Left ventricle myocardium superior (tissue), 1 donor: ENCODE results near the gene CD226. TPM values are rescaled to one million over a fixed set of nuclear protein-coding genes. Genes with fewer than 3 reads are reported as not detected.
"Not testable (repeated sequence)": the region's sequence is repeated elsewhere in the genome, so short reads cannot be mapped to it uniquely, and the experiment has no call there.

Experiments used
- ATAC-seq: fragments of 200-7000 bp; cut with Tn5 transposase; one replicate; pipeline ENCODE4 v1.9.1; 2020; ENCODE audit warnings: mild to moderate bottlenecking, moderate library complexity
- DNase-seq: peaks from one replicate; pipeline ENCODE4 v3.0.0-alpha.2; 2020
- intact Hi-C: fragments of 100-400 bp; cut with micrococcal nuclease; formaldehyde crosslinking; loops from one replicate; pipeline ENCODE4 v1.11.0; 2022
- total RNA-seq: library from RNA; stranded (reverse); fragmentation: NEBNext Ultra II Directional; extraction: Animal tissue kit (Norgen Biotek cat#: 25700); gene quantifications from one replicate; pipeline ENCODE4 v1.2.1, GENCODE V29; 2021
- donor health status: DM: no; HTN: yes; CAD: no; lungs with severe emphysema.

CD226 gene
- total RNA-seq, 1 donor from 2014 or later: 0.92 TPM

GRCh38 chr18:69882965-69883668 lies 64.6 kb downstream of the CD226 start:
- intact Hi-C loops: no loop called here
- DNase-seq (no peak), ATAC-seq (no peak)

GRCh38 chr18:69880083-69880482 lies 67.6 kb downstream of the CD226 start:
- ATAC-seq: no peak
- DNase-seq: no peak
- intact Hi-C loops: no loop called here

GRCh38 chr18:69879051-69879450 lies 68.6 kb downstream of the CD226 start:
- DNase-seq, ATAC-seq, intact Hi-C loops: not testable (repeated sequence)

- ATAC-seq (no peak), DNase-seq (no peak)
- intact Hi-C loops: no loop called here
Measured at GRCh38 chr18:69878213-69878933, 69.3 kb downstream of the CD226 start.

DNA sequence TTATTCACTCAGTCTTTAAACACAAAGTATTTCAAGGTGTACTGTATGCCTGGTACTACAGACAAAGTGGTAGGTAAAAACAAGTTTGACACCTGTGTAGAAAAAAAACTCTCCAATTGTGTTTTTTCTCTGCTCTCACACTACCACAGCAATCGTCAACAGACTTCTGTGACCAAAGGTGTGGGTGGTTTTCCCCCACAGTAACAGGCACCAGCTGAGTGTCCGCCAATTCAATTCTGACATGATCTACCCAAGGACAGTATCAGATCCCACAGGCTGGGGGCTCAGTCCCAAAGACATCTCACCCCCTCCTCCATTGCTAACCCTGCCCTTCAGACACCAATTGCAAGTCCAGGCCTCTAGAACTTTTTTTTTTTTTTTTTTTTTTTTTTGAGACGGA lies 71.2 kb downstream of the CD226 start:
- intact Hi-C loops: no loop called here
- no peak for ATAC-seq

DNA sequence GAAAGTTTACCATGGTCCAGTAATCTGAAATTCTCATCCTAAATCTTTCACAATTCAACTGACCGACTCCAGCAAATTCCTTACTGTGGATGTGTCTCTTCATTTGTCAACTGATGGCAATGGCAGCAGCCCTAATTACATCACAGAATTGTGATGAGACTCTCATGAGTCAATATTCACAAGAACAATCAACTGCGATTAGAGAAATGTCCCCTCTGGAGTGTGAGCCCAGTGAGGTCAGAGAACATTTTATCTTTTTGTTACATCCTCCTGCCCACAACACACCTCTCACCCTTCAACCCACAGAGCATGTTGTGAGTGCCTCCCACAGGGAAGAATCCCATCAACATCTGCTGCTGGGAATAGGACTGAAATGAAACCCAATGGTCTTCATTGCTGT lies 73.6 kb downstream of the CD226 start:
- DNase-seq: no peak
- no peak for ATAC-seq
- intact Hi-C loops: no loop called here

More for the DNA sequence above, 71.2 kb downstream of the CD226 start:
- no peak for DNase-seq

DNA sequence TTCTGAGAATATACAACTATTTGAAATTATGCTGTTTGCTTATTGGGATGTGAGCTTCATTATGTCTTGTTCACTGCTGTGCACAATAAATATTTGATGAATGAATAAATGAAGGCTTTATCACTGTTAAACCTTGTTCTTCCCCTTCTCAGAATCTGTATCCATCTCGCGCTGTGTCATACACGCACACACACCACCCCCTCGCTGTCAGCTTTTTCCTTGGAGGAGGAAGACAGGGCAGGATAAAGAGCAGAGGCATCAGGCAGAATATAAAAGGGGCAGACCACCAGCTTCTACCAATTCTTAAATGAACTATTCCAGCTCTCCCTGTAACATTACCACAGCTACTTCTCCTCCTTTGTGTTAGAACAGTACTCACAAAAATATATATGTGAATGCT lies 75.0 kb downstream of the CD226 start:
- no peak for DNase-seq
- intact Hi-C loops: no loop called here
- no peak for ATAC-seq

GRCh38 chr18:69871363-69871762 lies 76.3 kb downstream of the CD226 start:
- ATAC-seq (peak; percentile 50), DNase-seq (no peak)
- intact Hi-C loops: no loop called here

- intact Hi-C loops: no loop called here
- DNase-seq: no peak
Measured at GRCh38 chr18:69870736-69871135, 76.9 kb downstream of the CD226 start.

DNA sequence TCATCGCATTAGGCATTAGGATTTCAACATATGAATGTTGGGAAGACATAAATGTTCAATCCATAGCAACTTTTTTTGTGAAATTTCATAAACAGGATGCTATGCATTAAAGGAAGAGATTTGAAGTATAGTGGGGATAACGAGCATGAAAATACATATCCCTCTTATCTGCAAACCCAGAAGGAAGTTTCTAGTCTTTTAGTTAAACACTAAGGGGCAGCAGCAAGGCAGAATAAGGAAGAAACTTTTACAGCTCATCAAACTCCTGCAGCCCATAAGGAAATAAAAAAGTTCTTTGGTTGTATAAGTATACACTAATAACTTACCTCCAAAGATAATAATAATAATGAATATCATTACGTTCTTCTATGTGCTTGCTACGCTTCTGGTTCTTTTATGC lies 81.5 kb downstream of the CD226 start:
- ATAC-seq (no peak), DNase-seq (no peak)
- intact Hi-C loops: no loop called here

More at GRCh38 chr18:69870736-69871135, 76.9 kb downstream of the CD226 start:
- ATAC-seq: no peak

DNA sequence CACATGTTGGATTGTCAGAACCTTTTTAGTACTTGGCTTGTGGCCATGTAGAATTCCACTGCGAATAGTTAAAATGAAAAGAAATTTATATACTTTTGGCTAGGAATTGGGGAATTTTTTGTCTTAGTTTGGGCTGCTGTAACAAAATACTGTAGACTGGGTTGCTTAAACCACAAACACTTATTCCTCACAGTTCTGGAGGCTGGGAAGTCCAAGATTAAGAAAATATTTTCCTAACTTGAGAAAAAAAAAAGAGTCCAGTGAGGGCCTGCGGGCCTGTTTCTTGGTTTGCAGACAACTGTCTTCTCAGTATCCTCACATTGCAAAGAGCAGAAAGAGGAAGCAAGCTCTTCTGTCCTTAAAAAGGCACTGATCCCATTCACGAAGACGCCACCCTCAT lies 81.9 kb downstream of the CD226 start:
- intact Hi-C loops: no loop called here
- no peak for ATAC-seq
- DNase-seq: no peak

DNA sequence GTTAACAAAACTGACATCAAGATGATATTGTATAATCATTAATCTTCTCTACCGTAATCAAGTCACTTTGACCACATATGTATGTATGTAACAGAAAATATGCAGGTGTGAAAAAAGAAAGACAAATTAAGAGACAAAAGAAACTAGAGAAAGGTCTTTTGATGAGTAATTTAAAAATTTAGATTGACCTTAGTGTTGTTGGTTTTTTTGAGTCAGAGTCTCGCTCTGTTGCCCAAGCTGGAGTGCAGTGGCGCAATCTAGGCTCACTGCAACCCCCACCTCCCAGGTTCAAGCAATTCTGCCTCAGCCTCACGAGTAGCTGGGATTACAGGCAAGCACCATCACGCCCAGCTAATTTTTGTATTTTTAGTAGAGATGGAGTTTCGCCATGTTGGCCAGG lies 82.9 kb downstream of the CD226 start:
- ATAC-seq, DNase-seq, intact Hi-C loops: not testable (repeated sequence)

DNA sequence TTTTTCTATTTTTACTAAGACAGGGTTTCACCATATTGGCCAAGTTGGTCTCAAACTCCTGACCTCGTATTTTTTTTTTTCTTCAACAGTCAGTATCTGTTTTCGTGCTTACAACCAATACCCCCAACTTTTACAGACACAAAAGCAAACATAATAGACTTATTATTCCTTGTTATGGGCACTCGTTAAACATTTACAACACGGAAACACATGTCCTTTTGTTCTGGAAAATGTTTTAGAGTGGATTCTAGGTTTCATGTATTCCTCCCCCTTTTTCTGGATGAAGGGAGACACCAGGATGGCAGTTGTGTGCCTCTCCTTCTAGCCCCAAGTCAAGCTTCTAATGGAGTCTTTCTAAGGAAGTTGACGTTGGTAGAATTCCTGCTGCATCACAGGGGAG lies 88.8 kb downstream of the CD226 start:
- ATAC-seq (no peak), DNase-seq (no peak)
- intact Hi-C loops: no loop called here

GRCh38 chr18:69854455-69854854 lies 93.2 kb downstream of the CD226 start:
- no peak for DNase-seq
- ATAC-seq: no peak
- intact Hi-C loops: no loop called here

DNA sequence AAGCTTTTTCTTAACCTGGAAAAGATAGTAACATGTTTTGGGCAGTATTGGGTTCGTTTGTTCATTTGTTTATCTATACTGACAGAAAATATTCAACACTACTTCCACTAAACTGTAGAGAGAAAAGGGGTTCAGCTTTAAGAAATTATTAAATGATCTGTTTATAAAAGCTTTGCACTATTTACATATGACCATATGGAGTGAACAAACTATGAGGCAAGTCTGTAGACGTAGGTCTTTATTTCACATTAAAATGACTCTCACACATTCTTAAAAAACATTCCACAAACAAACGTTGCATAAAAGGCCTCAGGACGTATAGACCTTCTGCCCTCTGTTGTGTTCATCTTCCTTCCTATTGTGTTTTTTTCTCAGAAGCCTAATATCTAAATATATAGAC lies 94.6 kb downstream of the CD226 start:
- ATAC-seq: no peak
- intact Hi-C loops: no loop called here
- no peak for DNase-seq

DNA sequence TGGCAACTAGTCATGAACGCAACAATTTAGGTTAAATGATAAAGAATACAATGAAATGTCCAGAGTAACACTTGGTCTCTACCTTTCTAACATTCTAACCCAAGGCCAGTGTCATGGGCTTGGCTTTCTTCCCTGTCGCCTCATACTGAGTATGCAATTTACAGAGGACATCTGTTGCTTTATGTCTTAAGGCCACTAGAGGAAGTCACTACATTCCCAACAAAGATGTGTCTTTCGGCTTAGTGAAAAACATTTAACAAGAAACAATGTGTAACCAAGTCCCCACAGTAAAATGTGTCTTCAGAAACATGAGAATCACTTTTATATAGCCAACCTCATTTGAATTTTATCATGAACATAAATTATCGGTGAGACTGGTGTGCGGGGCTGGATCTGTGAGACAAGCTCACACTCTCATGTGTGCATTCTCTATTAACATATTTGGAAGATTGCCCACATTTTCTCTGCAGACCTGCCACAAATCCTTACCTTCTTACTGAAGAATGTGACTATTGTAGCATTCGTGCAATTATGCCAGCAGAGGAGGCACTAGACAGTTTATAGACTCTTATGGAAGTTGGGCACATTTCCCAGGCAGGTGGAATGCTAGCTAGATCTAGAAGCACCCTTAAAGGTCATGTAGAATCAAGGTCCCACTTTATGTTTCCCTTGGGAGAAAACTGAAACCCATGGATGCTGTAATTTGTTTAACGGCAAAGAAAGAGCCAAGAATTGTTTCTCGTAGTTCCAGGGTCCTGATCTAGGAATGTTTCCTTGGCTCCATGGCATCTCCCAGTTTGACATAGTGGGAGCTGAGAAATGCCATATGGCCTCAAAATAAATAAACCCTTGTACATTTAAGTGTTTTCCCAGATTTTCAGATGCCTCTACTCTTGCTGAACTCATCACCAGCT lies 101.8 kb downstream of the CD226 start:
- peak; percentile 64 for ATAC-seq
- intact Hi-C loops: no loop called here
- no peak for DNase-seq

DNA sequence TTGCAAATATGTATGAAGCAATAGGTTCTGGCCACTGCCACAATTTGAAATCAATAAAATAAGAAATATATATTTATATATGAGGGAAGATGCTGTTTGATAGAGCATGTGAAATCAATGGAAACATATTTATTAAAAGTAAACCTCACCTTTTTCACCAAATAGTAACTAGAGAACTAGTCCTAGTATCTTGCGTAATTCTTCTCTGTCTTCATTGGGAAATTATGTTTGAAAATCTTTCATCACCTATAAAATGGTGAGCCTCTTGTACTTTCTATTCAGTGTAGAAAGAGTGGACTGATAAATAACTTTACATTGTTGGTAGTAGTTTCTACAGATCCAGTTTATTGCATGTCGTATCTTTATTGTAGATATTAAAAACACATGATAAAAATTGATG lies 103.0 kb downstream of the CD226 start:
- no peak for ATAC-seq
- no peak for DNase-seq
- intact Hi-C loops: no loop called here

DNA sequence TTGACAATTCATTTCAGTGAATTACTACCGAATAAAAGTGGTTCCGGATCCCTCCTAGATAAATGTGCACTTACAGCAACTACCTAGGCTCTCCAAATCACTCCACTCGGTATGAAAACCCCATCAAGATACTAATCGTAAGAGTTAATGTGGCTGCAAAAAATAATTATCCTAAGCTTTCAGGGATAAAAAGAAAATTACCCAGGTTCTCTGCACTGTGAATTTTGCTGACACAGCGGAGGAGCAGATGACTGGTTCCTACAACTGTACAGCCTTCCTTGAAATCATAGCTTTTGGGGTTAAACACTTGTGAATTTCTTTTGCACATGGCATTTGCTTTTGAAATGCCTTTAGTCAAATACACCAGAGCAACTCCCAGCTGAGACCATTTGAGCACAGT lies 104.7 kb downstream of the CD226 start:
- ATAC-seq: no peak
- intact Hi-C loops: no loop called here
- no peak for DNase-seq

GRCh38 chr18:69841117-69841516 lies 106.6 kb downstream of the CD226 start:
- DNase-seq (no peak), ATAC-seq (no peak)
- intact Hi-C loops: no loop called here

- intact Hi-C loops: no loop called here
Measured at GRCh38 chr18:69840445-69840844, 107.2 kb downstream of the CD226 start.

More at GRCh38 chr18:69840445-69840844, 107.2 kb downstream of the CD226 start:
- ATAC-seq (no peak), DNase-seq (no peak)
